ENCODE data around the gene ZBTB11.
"Not testable (repeated sequence)": the region's sequence is repeated elsewhere in the genome, so short reads cannot be mapped to it uniquely, and the experiment has no call there.

ZBTB11 gene

GRCh38 chr3:101701696-101702634 lies 25.0 kb upstream of the ZBTB11 start:
- TF ChIP-seq, protein P1, sequence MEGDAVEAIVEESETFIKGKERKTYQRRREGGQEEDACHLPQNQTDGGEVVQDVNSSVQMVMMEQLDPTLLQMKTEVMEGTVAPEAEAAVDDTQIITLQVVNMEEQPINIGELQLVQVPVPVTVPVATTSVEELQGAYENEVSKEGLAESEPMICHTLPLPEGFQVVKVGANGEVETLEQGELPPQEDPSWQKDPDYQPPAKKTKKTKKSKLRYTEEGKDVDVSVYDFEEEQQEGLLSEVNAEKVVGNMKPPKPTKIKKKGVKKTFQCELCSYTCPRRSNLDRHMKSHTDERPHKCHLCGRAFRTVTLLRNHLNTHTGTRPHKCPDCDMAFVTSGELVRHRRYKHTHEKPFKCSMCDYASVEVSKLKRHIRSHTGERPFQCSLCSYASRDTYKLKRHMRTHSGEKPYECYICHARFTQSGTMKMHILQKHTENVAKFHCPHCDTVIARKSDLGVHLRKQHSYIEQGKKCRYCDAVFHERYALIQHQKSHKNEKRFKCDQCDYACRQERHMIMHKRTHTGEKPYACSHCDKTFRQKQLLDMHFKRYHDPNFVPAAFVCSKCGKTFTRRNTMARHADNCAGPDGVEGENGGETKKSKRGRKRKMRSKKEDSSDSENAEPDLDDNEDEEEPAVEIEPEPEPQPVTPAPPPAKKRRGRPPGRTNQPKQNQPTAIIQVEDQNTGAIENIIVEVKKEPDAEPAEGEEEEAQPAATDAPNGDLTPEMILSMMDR (IDR thresholded peaks at IDR 0.05; ENCODE audit: low read depth, low read length, missing control alignments), result no peak
- no peak for DNase-seq (ENCODE audit: low read depth)
- H3K4me3 ChIP-seq (ENCODE audit: low read depth, low read length), result no peak overlapping the region
- in situ Hi-C loops (cut with HindIII; ENCODE audit: low sequenced_read_pairs), result no loop called here

- no peak overlapping the region for H3K4me3 ChIP-seq (ENCODE audit: low read depth, low read length)
- no peak for DNase-seq (ENCODE audit: low read depth)
- in situ Hi-C loops (cut with HindIII; ENCODE audit: low sequenced_read_pairs), result no loop called here
- TF ChIP-seq, protein P1 (IDR thresholded peaks at IDR 0.05; ENCODE audit: low read depth, low read length, missing control alignments), result peak; percentile 69
These were observed 18.9 kb upstream of the ZBTB11 start for GRCh38 chr3:101695779-101696372.

DNA sequence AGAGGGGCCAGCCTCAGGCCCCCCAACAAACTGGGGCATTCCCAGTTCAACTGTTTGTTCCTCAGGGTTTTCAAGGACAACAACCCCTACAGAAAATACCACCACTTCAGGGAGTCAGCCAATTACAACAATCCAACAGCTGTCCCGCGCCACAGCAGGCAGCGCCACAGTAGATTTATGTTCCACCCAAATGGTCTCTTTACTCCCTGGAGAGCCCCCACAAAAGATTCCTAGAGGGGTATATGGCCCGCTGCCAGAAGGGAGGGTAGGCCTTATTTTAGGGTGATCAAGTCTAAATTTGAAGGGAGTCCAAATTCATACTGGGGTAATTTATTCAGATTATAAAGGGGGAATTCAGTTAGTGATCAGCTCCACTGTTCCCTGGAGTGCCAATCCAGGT lies 17.9 kb upstream of the ZBTB11 start:
- DNase-seq (ENCODE audit: low read depth); H3K4me3 ChIP-seq (ENCODE audit: low read depth, low read length); in situ Hi-C loops (cut with HindIII; ENCODE audit: low sequenced_read_pairs): not testable (repeated sequence)

- in situ Hi-C loops (cut with HindIII; ENCODE audit: low sequenced_read_pairs); DNase-seq (ENCODE audit: low read depth); H3K4me3 ChIP-seq (ENCODE audit: low read depth, low read length): not testable (repeated sequence)
- TF ChIP-seq, protein P1 (IDR thresholded peaks at IDR 0.05; ENCODE audit: low read depth, low read length, missing control alignments), result peak; percentile 47
These were observed 16.6 kb upstream of the ZBTB11 start for GRCh38 chr3:101693540-101693939.

GRCh38 chr3:101691685-101692671 lies 15.0 kb upstream of the ZBTB11 start:
- in situ Hi-C loops (cut with HindIII; ENCODE audit: low sequenced_read_pairs); H3K4me3 ChIP-seq (ENCODE audit: low read depth, low read length); DNase-seq (ENCODE audit: low read depth): not testable (repeated sequence)

DNA sequence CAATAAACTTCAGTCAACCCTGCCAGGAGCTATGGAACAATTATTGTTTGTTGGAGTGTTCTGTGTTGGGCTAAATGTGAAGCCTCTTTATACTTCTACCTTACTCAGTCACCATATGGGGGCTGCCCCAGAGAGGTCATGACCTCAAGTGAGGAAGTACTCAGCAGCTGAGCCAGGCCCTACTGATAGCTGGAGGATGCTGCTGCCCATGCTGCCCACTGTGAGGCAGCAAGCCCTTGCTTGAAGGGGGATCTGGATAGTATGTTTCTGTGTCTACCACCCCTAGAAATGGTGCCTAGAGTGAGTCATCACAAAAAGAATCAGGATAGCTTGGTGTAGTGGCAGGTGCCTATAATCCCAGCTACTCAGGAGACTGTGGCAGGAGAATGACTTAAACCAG lies 14.0 kb upstream of the ZBTB11 start:
- H3K4me3 ChIP-seq (ENCODE audit: low read depth, low read length), result no peak overlapping the region
- DNase-seq (ENCODE audit: low read depth), result no peak
- TF ChIP-seq, protein P1 (IDR thresholded peaks at IDR 0.05; ENCODE audit: low read depth, low read length, missing control alignments), result no peak
- in situ Hi-C loops (cut with HindIII; ENCODE audit: low sequenced_read_pairs), result no loop called here

GRCh38 chr3:101689286-101689685 lies 12.4 kb upstream of the ZBTB11 start:
- TF ChIP-seq, protein P1 (IDR thresholded peaks at IDR 0.05; ENCODE audit: low read depth, low read length, missing control alignments), result no peak
- no peak overlapping the region for H3K4me3 ChIP-seq (ENCODE audit: low read depth, low read length)
- in situ Hi-C loops (cut with HindIII; ENCODE audit: low sequenced_read_pairs), result no loop called here
- DNase-seq (ENCODE audit: low read depth), result no peak
